Lower leg skin (tissue), 4 donors: ENCODE results near the gene HNRNPF. TPM values are rescaled to one million over a fixed set of nuclear protein-coding genes. Genes with fewer than 3 reads are reported as not detected.
"Not testable (repeated sequence)": the region's sequence is repeated elsewhere in the genome, so short reads cannot be mapped to it uniquely, and the experiment has no call there.

Experiments
- DNase-seq, 2 donors: peaks; one replicate each; pipeline ENCODE4 v3.0.0-alpha.2; 2019; ENCODE audit warnings: low spot score in 2 of 2
- H3K4me3 ChIP-seq: fragments of 200-600 bp; sonication (generic); 2 replicates; pipeline ENCODE4 v1.5.1; 2017; ENCODE audit warnings: mild to moderate bottlenecking, low read depth; ENCODE audit not compliant: poor library complexity, severe bottlenecking
- CTCF ChIP-seq, 3 donors: fragments of 450-650 bp; IDR thresholded peaks; one replicate each; pipeline ENCODE4 v1.5.1; 2016; ENCODE audit warnings: antibody characterized with exemption in 3 of 3, mild to moderate bottlenecking in 3 of 3, moderate library complexity in 2 of 3
- POLR2A ChIP-seq, 2 donors: fragments of 450-650 bp; IDR thresholded peaks; one replicate each; pipeline ENCODE4 v1.6.1; 2016 to 2017; ENCODE audit warnings: antibody characterized with exemption in 2 of 2, mild to moderate bottlenecking in 1 of 2, moderate library complexity in 1 of 2
- WGBS, 2 donors: methylation state at CpG; one replicate each; pipeline ENCODE4 v1.1.5; 2018; 5-methylcytosine and 5-hydroxymethylcytosine counted together
- intact Hi-C: fragments of 100-400 bp; cut with DNase I; formaldehyde crosslinking; loops from one replicate; pipeline ENCODE4 v1.15.0; 2023; ENCODE audit warnings: low total_unique reads
- total RNA-seq, 4 donors: library from RNA; depleted of rRNA; stranded (reverse); fragments of >200 nt; gene quantifications; one replicate each; pipeline ENCODE4 v1.1.0, GENCODE V29; 2016

Gene HNRNPF
- total RNA-seq, 4 donors from 2014 or later = 227 to 254 (median 232) TPM

- TF ChIP-seq CTCF (IDR thresholded peaks at IDR 0.05) = no peak
- no peak for TF ChIP-seq POLR2A (IDR thresholded peaks at IDR 0.05)
- WGBS, 2 donors = 88 to 92% methylated on average over 6 of the region's 6 CpGs
- no peak overlapping the region for H3K4me3 ChIP-seq
- no peak for DNase-seq
- intact Hi-C loops = no loop called here
Observed at GRCh38 chr10:43424416-43424815, 15.4 kb upstream of the HNRNPF start.

GRCh38 chr10:43421944-43422343 lies 13.0 kb upstream of the HNRNPF start:
- H3K4me3 ChIP-seq, DNase-seq, intact Hi-C loops: not testable (repeated sequence)
- WGBS, 2 donors = 86 to 93% methylated on average over 4 of the region's 4 CpGs

- no peak for DNase-seq
- intact Hi-C loops = no loop called here
- 81 to 82% methylated on average over 6 of the region's 6 CpGs for WGBS, 2 donors
- no peak for TF ChIP-seq CTCF (IDR thresholded peaks at IDR 0.05)
- no peak for TF ChIP-seq POLR2A (IDR thresholded peaks at IDR 0.05)
- H3K4me3 ChIP-seq = no peak overlapping the region
Observed at GRCh38 chr10:43421519-43421918, 12.5 kb upstream of the HNRNPF start.

GRCh38 chr10:43421201-43421507 lies 12.2 kb upstream of the HNRNPF start:
- no peak for DNase-seq
- intact Hi-C loops = no loop called here
- no peak for TF ChIP-seq CTCF (IDR thresholded peaks at IDR 0.05)
- TF ChIP-seq POLR2A (IDR thresholded peaks at IDR 0.05) = no peak
- 21 to 23% methylated on average over 4 of the region's 4 CpGs for WGBS, 2 donors
- H3K4me3 ChIP-seq = peak overlapping the region; percentile 25

GRCh38 chr10:43420369-43421200 lies 11.6 kb upstream of the HNRNPF start:
- DNase-seq = peak; percentile 86 to 97
- intact Hi-C loops = no loop called here
- H3K4me3 ChIP-seq = peak overlapping the region; percentile 25
- TF ChIP-seq CTCF (IDR thresholded peaks at IDR 0.05) (no peak), POLR2A (IDR thresholded peaks at IDR 0.05) (no peak)
- 0 to 1% methylated on average over 61 to 62 of the region's 63 CpGs for WGBS, 2 donors

GRCh38 chr10:43419997-43420368 lies 11.0 kb upstream of the HNRNPF start:
- no peak for TF ChIP-seq POLR2A (IDR thresholded peaks at IDR 0.05)
- no peak for TF ChIP-seq CTCF (IDR thresholded peaks at IDR 0.05)
- 61 to 64% methylated on average over 18 of the region's 18 CpGs for WGBS, 2 donors
- intact Hi-C loops = no loop called here
- no peak for DNase-seq
- peak overlapping the region; percentile 25 for H3K4me3 ChIP-seq
